Measurements from ENCODE around the gene PTPRA. TPM values are rescaled to one million over a fixed set of nuclear protein-coding genes. Genes with fewer than 3 reads are reported as not detected.

Gene PTPRA
- total RNA-seq, 1 experiment from 2014 or later, result 47.2 TPM

- H3K36me3 Mint-ChIP-seq, result peaks cover 22% of the 10 kb centered on the region
- H3K27ac Mint-ChIP-seq, result no peak overlapping the region
- CTCF ChIA-PET, result no interaction called here
- no peaks in the 10 kb centered on the region for H3K9me3 Mint-ChIP-seq
- POLR2A ChIA-PET, result interaction anchor here (0.6 kb wide), 1 partner anchor 15 kb away, joined by 3 read pairs; no protein-coding TSS in a partner anchor
- ATAC-seq (no peak), DNase-seq (ENCODE audit: low spot score) (no peak)
- H3K4me1 Mint-ChIP-seq, result no peaks in the 10 kb centered on the region
- H3K4me3 Mint-ChIP-seq, result no peak overlapping the region
- TF ChIP-seq NR2C2 (CRISPR knock-in tag; IDR thresholded peaks at IDR 0.05) (no peak), ATF3 (CRISPR knock-in tag; conservative IDR thresholded peaks at IDR 0.05) (no peak), FOXK1 (CRISPR knock-in tag; IDR thresholded peaks at IDR 0.05) (no peak), SP1 (CRISPR knock-in tag; conservative IDR thresholded peaks at IDR 0.05) (no peak), GRHL2 (CRISPR knock-in tag; IDR thresholded peaks at IDR 0.05; ENCODE audit: insufficient replicate concordance, severe bottlenecking) (no peak), MYBL2 (CRISPR knock-in tag; IDR thresholded peaks at IDR 0.05) (no peak), IRF1 (CRISPR knock-in tag; IDR thresholded peaks at IDR 0.05) (no peak), OVOL2 (CRISPR knock-in tag; IDR thresholded peaks at IDR 0.05; ENCODE audit: borderline replicate concordance) (no peak), TEAD1 (CRISPR knock-in tag; IDR thresholded peaks at IDR 0.05) (no peak), PRDM15 (CRISPR knock-in tag; IDR thresholded peaks at IDR 0.05) (no peak), JUN (CRISPR knock-in tag; IDR thresholded peaks at IDR 0.05) (no peak), IRF2 (CRISPR knock-in tag; IDR thresholded peaks at IDR 0.05; ENCODE audit: borderline replicate concordance, low read depth) (no peak)
- TF ChIP-seq, protein P1, sequence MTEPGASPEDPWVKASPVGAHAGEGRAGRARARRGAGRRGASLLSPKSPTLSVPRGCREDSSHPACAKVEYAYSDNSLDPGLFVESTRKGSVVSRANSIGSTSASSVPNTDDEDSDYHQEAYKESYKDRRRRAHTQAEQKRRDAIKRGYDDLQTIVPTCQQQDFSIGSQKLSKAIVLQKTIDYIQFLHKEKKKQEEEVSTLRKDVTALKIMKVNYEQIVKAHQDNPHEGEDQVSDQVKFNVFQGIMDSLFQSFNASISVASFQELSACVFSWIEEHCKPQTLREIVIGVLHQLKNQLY (CRISPR knock-in tag; IDR thresholded peaks at IDR 0.05), result no peak
- TF ChIP-seq, protein P2, sequence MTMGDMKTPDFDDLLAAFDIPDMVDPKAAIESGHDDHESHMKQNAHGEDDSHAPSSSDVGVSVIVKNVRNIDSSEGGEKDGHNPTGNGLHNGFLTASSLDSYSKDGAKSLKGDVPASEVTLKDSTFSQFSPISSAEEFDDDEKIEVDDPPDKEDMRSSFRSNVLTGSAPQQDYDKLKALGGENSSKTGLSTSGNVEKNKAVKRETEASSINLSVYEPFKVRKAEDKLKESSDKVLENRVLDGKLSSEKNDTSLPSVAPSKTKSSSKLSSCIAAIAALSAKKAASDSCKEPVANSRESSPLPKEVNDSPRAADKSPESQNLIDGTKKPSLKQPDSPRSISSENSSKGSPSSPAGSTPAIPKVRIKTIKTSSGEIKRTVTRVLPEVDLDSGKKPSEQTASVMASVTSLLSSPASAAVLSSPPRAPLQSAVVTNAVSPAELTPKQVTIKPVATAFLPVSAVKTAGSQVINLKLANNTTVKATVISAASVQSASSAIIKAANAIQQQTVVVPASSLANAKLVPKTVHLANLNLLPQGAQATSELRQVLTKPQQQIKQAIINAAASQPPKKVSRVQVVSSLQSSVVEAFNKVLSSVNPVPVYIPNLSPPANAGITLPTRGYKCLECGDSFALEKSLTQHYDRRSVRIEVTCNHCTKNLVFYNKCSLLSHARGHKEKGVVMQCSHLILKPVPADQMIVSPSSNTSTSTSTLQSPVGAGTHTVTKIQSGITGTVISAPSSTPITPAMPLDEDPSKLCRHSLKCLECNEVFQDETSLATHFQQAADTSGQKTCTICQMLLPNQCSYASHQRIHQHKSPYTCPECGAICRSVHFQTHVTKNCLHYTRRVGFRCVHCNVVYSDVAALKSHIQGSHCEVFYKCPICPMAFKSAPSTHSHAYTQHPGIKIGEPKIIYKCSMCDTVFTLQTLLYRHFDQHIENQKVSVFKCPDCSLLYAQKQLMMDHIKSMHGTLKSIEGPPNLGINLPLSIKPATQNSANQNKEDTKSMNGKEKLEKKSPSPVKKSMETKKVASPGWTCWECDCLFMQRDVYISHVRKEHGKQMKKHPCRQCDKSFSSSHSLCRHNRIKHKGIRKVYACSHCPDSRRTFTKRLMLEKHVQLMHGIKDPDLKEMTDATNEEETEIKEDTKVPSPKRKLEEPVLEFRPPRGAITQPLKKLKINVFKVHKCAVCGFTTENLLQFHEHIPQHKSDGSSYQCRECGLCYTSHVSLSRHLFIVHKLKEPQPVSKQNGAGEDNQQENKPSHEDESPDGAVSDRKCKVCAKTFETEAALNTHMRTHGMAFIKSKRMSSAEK (CRISPR knock-in tag; IDR thresholded peaks at IDR 0.05; ENCODE audit: borderline replicate concordance), result no peak
- TF ChIP-seq, protein P3, sequence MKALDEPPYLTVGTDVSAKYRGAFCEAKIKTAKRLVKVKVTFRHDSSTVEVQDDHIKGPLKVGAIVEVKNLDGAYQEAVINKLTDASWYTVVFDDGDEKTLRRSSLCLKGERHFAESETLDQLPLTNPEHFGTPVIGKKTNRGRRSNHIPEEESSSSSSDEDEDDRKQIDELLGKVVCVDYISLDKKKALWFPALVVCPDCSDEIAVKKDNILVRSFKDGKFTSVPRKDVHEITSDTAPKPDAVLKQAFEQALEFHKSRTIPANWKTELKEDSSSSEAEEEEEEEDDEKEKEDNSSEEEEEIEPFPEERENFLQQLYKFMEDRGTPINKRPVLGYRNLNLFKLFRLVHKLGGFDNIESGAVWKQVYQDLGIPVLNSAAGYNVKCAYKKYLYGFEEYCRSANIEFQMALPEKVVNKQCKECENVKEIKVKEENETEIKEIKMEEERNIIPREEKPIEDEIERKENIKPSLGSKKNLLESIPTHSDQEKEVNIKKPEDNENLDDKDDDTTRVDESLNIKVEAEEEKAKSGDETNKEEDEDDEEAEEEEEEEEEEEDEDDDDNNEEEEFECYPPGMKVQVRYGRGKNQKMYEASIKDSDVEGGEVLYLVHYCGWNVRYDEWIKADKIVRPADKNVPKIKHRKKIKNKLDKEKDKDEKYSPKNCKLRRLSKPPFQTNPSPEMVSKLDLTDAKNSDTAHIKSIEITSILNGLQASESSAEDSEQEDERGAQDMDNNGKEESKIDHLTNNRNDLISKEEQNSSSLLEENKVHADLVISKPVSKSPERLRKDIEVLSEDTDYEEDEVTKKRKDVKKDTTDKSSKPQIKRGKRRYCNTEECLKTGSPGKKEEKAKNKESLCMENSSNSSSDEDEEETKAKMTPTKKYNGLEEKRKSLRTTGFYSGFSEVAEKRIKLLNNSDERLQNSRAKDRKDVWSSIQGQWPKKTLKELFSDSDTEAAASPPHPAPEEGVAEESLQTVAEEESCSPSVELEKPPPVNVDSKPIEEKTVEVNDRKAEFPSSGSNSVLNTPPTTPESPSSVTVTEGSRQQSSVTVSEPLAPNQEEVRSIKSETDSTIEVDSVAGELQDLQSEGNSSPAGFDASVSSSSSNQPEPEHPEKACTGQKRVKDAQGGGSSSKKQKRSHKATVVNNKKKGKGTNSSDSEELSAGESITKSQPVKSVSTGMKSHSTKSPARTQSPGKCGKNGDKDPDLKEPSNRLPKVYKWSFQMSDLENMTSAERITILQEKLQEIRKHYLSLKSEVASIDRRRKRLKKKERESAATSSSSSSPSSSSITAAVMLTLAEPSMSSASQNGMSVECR (CRISPR knock-in tag; IDR thresholded peaks at IDR 0.05; ENCODE audit: borderline replicate concordance), result no peak
- TF ChIP-seq, protein P4, sequence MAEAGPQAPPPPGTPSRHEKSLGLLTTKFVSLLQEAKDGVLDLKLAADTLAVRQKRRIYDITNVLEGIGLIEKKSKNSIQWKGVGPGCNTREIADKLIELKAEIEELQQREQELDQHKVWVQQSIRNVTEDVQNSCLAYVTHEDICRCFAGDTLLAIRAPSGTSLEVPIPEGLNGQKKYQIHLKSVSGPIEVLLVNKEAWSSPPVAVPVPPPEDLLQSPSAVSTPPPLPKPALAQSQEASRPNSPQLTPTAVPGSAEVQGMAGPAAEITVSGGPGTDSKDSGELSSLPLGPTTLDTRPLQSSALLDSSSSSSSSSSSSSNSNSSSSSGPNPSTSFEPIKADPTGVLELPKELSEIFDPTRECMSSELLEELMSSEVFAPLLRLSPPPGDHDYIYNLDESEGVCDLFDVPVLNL (CRISPR knock-in tag; IDR thresholded peaks at IDR 0.05; ENCODE audit: borderline replicate concordance, low read depth), result no peak
- TF ChIP-seq, protein P5, sequence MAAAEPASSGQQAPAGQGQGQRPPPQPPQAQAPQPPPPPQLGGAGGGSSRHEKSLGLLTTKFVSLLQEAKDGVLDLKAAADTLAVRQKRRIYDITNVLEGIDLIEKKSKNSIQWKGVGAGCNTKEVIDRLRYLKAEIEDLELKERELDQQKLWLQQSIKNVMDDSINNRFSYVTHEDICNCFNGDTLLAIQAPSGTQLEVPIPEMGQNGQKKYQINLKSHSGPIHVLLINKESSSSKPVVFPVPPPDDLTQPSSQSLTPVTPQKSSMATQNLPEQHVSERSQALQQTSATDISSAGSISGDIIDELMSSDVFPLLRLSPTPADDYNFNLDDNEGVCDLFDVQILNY (CRISPR knock-in tag; IDR thresholded peaks at IDR 0.05), result no peak
- no peaks in the 10 kb centered on the region for H3K27me3 Mint-ChIP-seq (ENCODE audit: low read depth)
These were observed 110.8 kb downstream of the PTPRA start for GRCh38 chr20:2984028-2984501.

Data from WTC11 (cell line).